Right renal pelvis (tissue), 4 donors: ENCODE results near the gene TINAGL1. TPM values are rescaled to one million over a fixed set of nuclear protein-coding genes. Genes with fewer than 3 reads are reported as not detected.
A peak's percentile ranks its signal among the peaks of the same experiment; 100 is the strongest.

ENCODE experiments used
- DNase-seq, 4 donors: peaks; one replicate each; pipeline ENCODE4 v3.0.0-alpha.2; 2013; ENCODE audit warnings: low read depth in 4 of 4, low spot score in 3 of 4, missing footprints in 1 of 4
- polyA plus RNA-seq, 4 donors: library from polyadenylated mRNA; unstranded; fragments of 120-200 nt; gene quantifications; one replicate each; pipeline ENCODE4 v1.2.1, GENCODE V29; 2013; ENCODE audit not compliant: insufficient read length in 4 of 4

TINAGL1 gene, protein sequence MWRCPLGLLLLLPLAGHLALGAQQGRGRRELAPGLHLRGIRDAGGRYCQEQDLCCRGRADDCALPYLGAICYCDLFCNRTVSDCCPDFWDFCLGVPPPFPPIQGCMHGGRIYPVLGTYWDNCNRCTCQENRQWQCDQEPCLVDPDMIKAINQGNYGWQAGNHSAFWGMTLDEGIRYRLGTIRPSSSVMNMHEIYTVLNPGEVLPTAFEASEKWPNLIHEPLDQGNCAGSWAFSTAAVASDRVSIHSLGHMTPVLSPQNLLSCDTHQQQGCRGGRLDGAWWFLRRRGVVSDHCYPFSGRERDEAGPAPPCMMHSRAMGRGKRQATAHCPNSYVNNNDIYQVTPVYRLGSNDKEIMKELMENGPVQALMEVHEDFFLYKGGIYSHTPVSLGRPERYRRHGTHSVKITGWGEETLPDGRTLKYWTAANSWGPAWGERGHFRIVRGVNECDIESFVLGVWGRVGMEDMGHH
- 10 to 100 TPM; 38.5 to 51.0 (median 44.1) TPM for polyA plus RNA-seq

DNA sequence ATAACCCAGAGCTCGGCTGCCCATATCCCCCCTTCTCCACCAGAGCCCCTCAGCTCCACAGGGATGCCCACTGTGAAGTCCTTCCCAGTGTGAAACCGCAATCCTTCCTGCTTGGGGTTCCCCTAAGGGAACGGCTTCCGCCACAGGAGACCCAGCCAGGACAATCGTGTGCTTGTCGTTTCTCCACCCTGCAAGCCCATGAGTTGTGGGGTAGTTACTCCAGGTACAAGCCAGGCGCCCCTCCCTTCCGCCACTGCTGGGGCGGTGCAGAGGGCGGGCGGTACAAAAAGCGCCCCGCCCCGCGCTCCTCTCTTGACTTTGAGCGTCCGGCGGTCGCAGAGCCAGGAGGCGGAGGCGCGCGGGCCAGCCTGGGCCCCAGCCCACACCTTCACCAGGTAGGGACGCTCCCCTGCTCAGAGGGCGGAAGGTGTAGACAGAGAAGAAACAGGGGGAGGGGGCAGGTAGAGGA, at the start of gene TINAGL1:
TINAGL1 (plus strand) TSS at position 315 of the 469 bp plus-strand sequence. CDS start 634 bp downstream, outside the sequence.
- DNase-seq: no peak

DNA sequence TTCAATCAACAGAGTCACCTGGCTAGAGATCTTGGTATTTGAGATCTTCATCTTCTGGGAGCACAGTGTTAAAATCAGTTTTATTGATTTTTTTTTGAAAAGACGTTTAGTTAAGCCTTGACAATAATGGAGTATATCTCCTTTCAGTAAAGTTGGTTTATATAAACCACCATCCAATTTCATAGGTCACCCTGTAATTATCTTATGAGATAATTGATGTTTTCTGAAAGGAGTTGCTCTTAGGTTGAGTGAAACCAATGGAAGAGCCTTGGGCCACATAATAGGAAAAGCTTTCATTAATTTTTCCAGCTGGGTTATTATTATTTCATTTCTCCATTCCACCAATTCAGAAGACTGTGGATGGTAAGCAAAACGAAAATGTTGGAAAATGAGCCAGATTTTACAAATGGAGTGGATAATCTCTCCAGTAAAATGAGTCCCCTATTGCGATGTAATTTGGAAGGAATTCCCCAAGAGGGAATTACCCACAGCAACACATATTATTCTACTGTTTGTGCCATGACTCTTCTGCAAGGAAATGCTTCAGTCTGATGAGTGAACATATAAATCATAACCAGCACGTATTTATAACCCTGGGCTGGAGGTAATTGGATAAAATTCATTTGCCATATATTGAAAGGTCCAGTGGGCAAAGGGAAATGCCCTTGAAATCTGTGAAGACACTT, 46.2 kb upstream of the TINAGL1 start:
- no peak for DNase-seq

DNA sequence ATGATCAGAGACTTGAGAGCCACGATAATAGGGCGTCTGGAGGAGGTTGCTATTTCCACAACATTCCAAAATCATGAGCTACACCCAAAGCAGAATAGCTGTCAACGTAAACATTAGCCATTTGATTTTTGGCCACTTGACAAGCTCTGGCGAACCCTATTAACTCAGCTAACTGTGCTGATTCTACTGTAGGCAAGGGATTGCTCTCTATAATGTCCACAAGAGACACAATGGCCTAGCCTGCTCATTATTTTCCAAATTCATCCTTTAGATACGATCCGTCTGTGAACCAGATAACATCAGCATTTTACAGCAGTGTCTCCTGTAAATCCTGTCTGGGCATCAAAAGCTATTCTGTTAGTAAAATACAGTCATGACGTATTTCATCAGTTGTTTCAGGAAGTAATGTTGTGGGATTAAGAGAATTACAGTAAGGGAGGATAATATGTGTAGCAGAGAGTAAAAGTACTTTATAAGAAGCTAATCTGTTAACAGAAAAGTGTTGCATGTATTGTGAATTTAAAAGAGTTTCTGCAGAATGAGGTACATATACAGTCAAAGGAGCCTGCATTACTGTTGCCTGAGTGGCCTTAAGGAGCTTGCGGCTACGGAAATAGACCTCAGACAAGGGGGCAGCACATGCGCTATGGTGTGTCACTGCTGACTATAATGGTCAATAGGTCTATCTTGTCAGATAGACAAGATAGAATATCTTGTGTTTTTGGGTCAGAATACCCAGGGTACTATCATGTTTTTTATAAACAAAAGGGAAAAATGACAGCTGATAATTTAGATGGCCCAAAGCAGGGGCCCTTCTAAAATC, 44.9 kb upstream of the TINAGL1 start:
- no peak for DNase-seq

DNA sequence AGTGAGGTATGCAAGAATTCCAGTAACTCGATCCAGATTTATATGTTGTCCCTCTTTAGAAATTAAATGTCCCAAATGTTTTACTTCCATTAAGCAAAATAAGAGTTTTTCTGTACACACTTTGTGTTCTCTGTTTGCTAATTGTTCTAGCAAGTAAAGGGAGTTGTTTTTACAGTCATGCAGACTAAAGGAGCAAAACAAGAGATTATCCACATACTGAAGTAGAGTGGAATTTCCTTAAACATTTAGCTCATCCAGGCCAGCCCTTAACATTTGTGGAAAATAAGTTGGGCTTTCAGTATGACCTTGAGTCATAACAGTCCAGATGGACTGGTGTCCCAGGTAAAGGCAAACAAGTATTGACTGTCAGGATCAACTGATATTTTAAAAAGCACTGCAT, 44.1 kb upstream of the TINAGL1 start:
- no peak for DNase-seq

DNA sequence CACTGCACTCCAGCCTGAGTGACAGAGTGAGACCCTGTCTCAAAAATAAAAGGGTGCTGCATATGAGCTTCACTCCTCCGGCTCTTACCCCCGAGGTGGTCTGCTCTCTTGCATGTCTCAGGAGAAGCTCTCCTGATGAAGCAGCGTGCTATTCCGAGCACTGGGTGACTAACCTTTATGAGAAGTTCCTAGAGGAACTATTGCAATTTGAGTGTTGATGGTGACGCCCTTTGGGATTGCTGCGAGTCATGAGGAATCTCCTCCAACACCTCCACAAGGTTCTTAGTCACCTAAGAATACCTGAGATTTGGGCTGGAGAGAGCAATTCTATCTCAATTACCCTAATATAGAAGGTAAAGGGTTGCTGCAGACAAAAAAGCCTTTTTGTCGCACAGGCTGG, 40.8 kb upstream of the TINAGL1 start:
- DNase-seq: no peak

DNA sequence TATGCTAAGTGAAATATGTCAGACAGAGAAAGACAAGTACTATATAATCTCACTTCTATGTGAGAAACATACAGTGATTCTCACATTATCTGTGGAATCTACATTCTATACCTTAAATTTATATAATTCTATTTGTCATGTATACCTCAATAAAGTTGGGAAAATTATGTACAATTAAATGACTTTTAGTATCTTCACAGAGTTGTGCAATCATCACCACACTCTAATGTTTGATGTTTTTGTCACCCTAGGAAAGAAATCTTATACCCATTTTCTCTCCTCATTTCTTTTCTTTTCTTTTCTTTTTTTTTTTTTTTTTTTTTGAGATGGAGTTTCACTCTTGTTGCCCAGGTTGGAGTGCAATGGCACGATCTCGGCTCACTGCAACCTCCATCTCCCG, 37.0 kb upstream of the TINAGL1 start:
- no peak for DNase-seq

DNA sequence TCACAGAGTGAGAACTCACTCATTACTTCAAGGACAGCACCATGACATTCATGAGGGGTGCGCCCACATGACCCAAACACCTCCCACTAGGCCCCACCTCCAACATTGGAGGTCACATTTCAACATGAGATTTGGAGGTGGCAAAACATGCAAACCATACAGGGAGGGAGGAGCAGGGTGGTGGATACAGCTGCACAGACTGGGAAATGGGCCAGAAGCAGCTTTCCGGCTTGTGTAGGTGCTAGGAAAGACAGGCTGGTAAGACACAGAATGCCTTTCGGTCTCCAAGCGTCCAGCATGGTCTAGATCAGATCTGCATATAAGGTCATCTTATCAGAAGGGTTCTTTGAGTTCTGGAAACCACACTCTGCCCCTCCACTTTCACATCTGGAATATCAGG, 35.1 kb upstream of the TINAGL1 start:
- DNase-seq: no peak

GRCh38 chr1:31545927-31546540, 30.3 kb upstream of the TINAGL1 start:
- DNase-seq: no peak

DNA sequence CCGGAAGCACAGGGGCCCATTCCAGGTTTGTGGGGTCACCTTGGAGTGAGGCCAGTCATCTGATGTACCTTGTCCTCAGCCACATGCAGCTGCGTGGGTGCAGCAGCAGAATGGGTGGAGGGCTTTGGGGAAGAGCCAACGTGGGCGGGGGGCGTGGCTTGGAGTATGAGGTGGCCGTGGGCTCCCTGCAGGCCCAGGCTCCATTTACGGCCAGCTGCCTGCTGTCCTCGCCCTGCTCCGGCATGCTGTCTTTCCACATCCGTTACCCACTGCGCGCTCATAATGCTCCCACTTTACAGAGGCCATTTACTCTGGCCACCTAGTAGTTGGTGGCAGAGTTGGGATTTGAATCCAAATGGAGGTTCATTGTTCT, 27.8 kb upstream of the TINAGL1 start:
- no peak for DNase-seq

DNA sequence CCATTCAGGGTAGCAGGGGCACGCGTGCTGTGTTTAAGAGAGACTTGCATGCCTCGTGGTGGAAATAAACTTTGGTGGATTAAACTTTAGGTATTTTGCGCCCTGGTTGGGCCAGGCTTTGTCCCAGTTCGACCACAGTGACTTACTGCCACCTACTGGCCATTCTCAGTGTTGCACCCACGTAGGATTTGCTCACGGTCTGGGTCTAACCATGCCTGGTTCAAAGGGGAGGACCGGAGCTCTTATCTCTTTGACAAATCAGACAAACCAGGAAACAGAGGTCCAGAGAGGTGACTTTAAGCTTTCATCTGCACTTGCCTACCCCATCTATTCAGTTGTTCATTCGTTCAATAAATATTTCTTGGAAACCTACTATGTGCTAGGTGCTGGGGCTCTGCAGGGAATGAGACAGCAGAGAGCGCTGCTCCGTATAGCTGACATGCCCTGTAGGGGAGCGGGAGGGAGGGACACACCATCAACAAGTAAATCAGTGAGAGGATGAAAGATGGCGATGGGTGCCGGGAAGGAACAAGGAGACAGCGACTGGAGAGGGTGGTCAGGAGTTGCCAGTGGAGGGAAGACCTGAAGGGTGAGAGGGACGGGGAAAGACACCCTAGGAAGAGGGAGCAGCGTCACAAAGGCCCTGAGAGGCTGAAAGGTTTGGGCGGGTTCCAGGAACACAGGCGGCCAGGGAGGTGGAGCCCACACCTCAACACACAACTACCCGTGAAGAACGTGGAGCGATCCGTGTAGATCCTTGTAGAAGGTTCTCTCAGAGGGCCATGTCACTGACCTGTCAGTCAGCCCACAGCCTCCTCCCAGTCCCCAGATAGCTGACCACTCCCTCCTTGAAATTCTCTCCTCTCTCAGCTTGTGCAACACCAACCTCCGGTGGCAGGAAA, 27.2 kb upstream of the TINAGL1 start:
- peak; percentile 85 to 88 (median 86) for DNase-seq

- no peak for DNase-seq
Observed at GRCh38 chr1:31549809-31550620, 26.3 kb upstream of the TINAGL1 start.

- DNase-seq: no peak
Observed at GRCh38 chr1:31551208-31551607, 25.1 kb upstream of the TINAGL1 start.

DNA sequence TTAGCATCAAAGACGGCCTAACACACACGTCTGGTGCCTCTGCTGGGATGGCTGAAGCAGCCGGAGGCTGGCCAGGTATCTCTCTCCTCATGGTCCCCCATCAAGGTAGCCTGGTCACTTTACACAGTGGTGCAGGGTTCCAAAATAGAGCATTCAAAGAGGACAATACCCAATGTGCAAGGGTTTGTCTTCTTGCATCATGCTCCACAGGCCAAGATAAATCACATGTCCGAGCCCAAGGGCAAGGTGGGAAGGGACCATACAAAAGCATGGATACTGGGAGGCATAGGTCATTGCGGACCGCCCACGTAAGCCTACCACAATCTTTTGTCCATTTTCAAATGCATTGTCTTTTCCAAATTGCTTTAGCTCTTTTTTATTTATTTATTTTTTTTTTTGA, 23.8 kb upstream of the TINAGL1 start:
- DNase-seq: no peak

DNA sequence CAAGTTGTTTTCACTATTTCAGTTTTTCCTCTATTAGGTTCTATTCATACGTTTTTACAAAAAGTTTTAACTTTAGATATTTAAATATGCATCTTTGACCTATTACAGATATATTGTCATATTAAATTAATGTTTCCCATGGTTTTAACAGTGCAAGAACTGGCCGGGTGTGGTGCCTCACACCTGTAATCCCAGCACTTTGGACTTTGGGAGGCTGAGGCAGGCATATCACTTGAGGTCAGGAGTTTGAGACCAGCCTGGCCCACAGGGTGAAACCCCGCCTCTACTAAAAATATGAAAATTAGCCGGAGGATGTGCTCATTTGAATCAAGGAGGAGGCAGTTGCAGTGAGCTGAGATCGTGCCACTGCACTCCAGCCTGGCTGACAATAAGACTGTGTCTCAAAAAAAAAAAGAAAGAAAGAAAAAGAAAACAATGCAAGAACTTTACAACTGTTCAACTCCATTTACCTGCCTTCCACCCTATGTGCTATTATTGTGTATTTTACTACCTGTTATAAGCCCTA, 19.8 kb upstream of the TINAGL1 start:
- DNase-seq: no peak

DNA sequence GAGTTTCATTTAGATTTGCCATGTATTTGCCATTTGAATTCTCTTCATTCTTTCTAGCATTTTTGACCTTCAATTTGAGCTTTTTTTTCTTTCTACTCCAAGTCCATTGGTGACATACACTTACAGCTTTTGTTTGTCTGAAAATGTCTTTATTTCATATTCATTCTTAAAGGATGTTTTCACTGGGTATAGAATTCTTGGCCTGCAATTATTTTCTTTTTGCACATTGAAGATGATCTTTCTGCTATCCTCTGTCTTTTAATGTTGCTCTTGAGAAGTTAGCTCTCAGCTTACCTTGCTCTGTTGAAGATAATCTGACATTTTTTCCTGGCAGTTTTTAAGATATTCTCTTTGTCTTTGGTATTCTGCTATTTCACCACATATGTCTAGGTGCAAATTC, 16.6 kb upstream of the TINAGL1 start:
- no peak for DNase-seq

- no peak for DNase-seq
Observed at GRCh38 chr1:31560394-31560793, 15.9 kb upstream of the TINAGL1 start.

DNA sequence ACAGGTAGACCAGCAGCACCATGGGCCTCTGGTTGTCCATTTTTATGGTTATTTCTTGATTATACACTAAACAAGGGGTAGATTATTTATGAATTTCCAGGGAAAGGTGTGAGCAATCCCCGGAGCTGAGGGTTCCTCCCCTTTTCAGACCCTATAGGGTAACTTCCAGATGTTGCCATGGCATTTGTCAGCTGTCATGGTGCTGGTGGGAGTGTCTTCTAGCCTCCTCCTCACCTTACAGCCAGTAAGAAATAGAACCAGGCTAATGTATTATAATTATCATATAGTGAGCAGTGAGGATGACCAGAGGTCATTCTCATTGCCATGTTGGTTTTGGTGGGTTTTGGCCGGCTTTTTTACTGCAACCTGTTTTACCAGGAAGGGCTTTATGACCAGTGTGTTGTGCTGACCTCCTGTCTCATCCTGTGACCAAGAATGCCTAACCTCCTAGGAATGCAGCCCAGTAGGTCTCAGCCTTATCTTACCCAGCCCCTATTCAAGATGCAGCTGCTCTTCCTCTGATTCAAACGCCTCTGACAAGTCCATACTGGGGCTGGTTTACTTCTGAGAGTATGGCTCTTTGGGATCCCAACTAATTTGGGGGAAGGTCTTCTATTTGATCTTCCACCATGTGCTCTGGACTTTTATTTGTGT, 13.5 kb upstream of the TINAGL1 start:
- no peak for DNase-seq

GRCh38 chr1:31564606-31564989, 11.7 kb upstream of the TINAGL1 start:
- DNase-seq: no peak
